EL (cell line): Measurements from ENCODE around the gene DNAH1.

ENCODE experiments used
- DNase-seq: peaks from one replicate; pipeline ENCODE4 v3.0.0-alpha.2; 2016

Gene DNAH1

GRCh38 chr3:52406791-52407510 lies 90.8 kb downstream of the DNAH1 start:
- DNase-seq: no peak

- DNase-seq: no peak
Measured at GRCh38 chr3:52407779-52408178, 91.7 kb downstream of the DNAH1 start.

GRCh38 chr3:52408466-52408865 lies 92.3 kb downstream of the DNAH1 start:
- DNase-seq: no peak

GRCh38 chr3:52415800-52416199 lies 99.7 kb downstream of the DNAH1 start:
- no peak for DNase-seq

GRCh38 chr3:52420388-52420787 lies 104.3 kb downstream of the DNAH1 start:
- no peak for DNase-seq

DNA sequence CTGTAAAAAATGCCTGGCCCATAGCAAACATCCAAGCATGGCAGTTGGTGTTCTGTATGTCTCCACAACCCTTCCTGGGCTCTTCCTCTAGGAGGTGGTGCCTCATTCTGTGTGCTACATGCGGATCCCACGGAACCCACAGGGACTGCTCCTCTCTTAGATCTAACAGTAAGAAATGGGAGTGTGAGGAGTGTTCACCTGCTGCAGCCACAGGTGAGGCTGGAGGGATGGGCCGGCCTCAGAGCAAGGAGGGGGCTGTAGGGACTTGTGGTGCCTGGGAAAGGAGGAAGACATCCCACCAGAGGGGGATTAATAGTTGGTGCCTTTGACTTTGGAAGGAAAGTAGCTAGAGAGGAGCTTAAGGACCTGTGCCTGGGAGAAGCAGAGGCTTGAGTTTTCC lies 106.5 kb downstream of the DNAH1 start:
- no peak for DNase-seq

DNA sequence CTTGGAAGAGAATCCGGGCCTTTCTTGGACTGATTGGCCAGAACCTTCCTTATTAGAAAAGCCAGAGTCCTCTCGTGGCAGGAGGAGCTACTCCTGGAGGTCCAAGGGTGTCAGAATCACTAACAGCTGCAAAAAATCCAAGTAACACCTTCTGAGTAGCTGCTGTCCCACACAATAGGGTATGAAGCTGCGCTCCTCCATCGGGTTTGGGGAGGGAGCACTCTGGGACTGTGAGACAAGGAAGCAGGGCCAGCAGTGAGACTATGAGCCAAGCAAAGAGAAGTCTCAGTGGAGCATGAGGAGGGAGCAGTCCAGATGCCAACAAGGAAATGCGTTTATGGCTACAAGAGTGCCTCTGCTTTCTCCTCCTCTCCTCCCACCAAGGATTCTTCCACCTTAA lies 107.1 kb downstream of the DNAH1 start:
- DNase-seq: no peak

DNA sequence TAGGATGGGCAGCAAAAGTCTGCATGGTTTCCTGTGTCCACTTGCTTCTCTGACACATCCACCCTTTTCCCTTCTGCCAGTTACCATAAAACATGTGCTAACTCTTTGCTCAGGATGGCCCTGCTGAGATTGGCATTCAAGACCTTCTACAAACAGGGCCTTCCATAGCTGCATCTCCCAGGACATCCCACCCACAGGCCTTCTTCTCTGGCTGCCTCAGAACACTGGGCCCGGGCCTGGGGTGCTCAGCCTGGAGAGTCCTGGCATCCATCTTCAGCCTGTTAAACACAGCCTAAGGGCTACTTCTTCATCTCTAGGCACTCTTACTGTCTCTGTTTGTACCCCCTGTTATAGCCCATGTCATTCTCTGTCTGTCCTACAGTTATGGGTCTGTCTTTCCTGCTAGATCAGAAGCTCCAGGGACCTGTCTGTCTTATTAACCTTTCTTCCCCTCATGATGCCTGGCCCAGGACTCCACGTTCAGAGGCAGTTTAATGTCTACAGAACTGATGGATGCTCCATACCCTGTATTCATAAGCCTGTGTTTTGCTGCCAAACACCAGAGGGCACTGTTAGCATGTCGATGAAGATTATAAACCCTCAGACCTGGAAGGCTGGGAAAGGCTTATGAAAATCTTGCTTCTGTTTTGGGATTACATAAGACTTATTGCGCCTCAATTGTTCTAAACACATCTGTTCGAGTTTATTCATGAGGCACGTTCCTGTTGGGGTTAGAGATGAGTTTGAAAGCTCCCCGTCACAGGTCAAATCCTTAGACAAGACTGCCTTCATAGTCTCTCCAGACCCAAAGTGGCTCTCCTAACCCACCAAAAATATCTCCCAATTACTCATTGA lies 112.3 kb downstream of the DNAH1 start:
- peak; percentile 71 for DNase-seq

DNA sequence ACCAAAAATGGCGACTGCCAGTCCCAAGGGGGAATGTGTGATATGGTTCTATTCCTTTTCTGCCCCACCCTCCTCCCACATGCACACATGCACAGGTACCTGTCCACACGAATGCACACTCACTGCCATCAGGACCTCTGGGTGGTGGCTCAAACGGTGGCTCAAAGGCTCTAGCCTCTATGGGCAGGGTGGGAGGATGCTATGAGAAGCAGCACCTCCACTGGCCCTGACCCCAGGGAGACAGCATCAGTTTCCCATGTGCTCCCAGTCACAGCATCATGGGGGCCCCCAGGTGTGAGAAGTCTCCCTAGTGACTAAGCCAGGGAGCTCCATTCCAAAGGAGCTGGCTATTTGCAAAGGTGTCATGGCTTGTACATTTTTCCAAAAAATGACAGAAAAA lies 112.9 kb downstream of the DNAH1 start:
- no peak for DNase-seq

- peak; percentile 46 for DNase-seq
Measured at GRCh38 chr3:52429779-52430415, 113.8 kb downstream of the DNAH1 start.

DNA sequence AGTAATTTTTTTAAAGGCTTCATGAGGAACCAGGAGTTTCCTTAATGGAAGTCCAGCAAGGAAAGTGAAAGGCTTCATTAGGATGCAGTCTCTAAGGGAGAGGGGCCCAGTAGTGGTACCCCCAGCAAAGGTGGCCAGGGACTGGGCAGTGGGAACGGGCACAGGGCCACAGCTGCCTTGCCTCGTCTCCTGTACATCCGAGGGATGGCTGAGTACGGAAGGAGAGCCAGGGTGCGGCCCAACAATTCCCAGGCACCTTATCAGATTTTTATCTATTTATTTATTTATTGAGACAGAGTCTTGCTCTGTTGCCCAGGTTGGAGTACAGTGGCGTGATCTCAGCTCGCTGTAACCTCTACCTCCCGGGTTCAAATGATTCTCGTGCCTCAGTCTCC lies 114.3 kb downstream of the DNAH1 start:
- no peak for DNase-seq

- no peak for DNase-seq
Measured at GRCh38 chr3:52431459-52432223, 115.5 kb downstream of the DNAH1 start.

DNA sequence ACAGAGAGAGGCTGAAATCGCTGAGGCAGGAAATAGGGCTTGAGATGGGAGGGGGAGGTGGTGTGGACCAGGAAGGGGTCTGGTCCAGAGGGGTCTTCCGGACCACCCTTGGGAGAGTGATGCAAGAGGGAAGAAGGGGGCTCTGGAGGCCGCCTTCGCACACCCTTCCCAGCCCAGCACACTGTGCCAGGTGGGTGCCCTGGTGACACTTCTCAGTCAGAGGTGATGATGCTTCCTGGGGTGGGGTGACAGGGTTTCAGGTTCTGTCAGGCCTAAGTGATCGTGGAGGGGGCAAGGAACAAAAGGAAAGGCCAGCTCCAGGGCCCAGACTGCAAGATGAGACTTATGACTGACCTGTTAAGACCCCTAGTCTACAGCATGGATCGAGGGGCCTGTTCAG lies 116.1 kb downstream of the DNAH1 start:
- DNase-seq: no peak

- DNase-seq: no peak
Measured at GRCh38 chr3:52432691-52433141, 116.6 kb downstream of the DNAH1 start.

DNA sequence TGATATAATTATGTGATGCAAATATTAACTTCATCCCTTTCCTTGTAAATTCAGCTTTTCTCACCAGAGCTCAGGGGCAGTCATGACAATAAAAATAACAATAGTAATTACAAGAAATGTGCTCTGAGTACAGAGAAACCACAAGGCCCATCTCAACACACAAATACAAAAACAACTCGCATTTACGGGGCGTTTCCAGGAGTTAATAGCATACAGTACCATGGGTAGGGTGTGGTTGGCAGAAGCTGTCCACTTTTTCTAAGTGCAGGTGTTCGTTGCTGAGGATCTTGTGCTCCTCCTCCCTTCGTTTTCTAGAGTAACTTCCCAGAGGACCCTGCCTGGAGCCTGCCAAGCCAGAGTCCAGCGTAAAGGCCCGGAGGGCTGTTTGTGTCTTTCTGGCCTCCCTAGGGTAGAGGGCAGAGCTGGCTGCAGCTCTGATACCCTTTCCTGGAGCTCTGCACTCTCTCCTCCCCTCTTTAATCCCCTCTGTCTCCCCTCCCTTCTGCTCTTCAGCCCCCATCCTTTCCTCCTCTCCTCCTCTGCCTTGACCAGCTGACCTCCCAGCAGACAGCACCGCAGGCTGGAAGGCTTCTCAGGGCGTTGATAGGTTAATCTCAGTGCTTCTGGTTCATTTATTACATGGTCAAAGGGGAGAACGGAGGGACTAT lies 117.3 kb downstream of the DNAH1 start:
- DNase-seq: no peak

DNA sequence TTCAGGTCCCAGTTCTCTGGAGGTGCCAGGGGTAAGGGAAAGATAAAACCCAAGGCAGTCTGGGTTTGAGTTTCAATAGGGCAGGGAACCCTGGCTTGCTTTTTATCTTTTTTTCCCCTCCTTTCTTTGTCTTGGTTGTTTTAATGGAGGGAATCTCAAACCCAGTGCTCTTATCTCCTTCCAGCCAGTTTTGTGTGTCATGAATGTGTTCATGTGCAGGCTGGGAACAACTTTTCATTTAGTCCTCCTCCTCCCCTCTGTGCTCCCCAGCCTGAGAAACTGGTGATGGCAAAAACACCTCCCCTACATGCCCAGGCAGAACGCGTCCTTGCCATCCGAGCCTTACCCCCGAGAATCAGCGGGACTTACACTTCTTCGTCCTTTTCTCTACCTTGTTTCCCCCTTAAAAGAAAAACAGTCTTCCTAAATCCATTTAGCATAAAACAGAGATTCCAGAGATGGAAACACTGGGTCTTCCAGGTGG lies 117.9 kb downstream of the DNAH1 start:
- no peak for DNase-seq

GRCh38 chr3:52434491-52435115 lies 118.5 kb downstream of the DNAH1 start:
- DNase-seq: no peak

GRCh38 chr3:52435246-52436101 lies 119.4 kb downstream of the DNAH1 start:
- DNase-seq: no peak

- no peak for DNase-seq
Measured at GRCh38 chr3:52436500-52437149, 120.5 kb downstream of the DNAH1 start.
